ENCODE results near the gene ARHGAP9. TPM values are rescaled to one million over a fixed set of nuclear protein-coding genes. Genes with fewer than 3 reads are reported as not detected.
A peak's percentile ranks its signal among the peaks of the same experiment; 100 is the strongest.

ARHGAP9 gene
- total and polyA plus RNA-seq, 2 donors (not counting 1 experiment from before 2014, with no cell fraction given), result under 0.01 to 0.08 TPM

- Histone ChIP-seq H3K79me2 (ENCODE audit: control insufficient read depth, insufficient read depth, low read length) (peaks cover 57% of the 10 kb centered on the region), H3K9me3 (ENCODE audit: control insufficient read depth, insufficient read depth, low read depth, low read length) (no peaks in the 10 kb centered on the region), H4K20me1 (ENCODE audit: control insufficient read depth, extremely low read depth, insufficient read depth, low read length) (peaks cover 3% of the 10 kb centered on the region), H3K27ac (ENCODE audit: insufficient read depth, low read length) (peak within 1 kb of the TSS; percentile 98), H3K36me3 (ENCODE audit: control insufficient read depth, insufficient read depth, low read length) (peaks cover 19% of the 10 kb centered on the region), H3K4me1 (ENCODE audit: control insufficient read depth, extremely low read depth, insufficient read depth, low read length) (peaks cover 34% of the 10 kb centered on the region), H3K9ac (ENCODE audit: insufficient read depth, low read length) (peak within 1 kb of the TSS; percentile 94), H3K4me3 (replicated peaks in 1 of 4; ENCODE audit: control extremely low read depth in 1 of 4, insufficient read depth in 1 of 4, low read depth in 3 of 4, low read length in 4 of 4) (peak within 1 kb of the TSS; percentile 73 to 99 (median 84)), H3K27me3 (ENCODE audit: control insufficient read depth, insufficient read depth, low read length) (no peaks in the 10 kb centered on the region), H2AFZ (ENCODE audit: low read length) (no peak within 1 kb of the TSS), H3K4me2 (ENCODE audit: extremely low read depth, insufficient read depth, low read length) (peak within 1 kb of the TSS; percentile 99)
- TF ChIP-seq CTCF (conservative IDR thresholded peaks at IDR 0.05 in 1 of 2, IDR thresholded peaks at IDR 0.05 in 1 of 2; ENCODE audit: low read depth in 1 of 2, low read length in 2 of 2), result no peak
- no peak for TF ChIP-seq EZH2 (IDR thresholded peaks at IDR 0.05; ENCODE audit: low read length, missing control alignments)
- peak; percentile 95 to 99 for DNase-seq (ENCODE audit: low read depth in 2 of 2)
These were observed 40.6 kb upstream of the ARHGAP9 start, which contains the start of gene DDIT3 for GRCh38 chr12:57520053-57520818. Gene DDIT3 (minus strand): TSS chr12:57520514. CDS start chr12:57517406, 3,108 bp downstream.

GRCh38 chr12:57519796-57520052 is 40.1 kb upstream of the ARHGAP9 start:
- H3K4me3 ChIP-seq (replicated peaks in 1 of 4; ENCODE audit: control extremely low read depth in 1 of 4, insufficient read depth in 1 of 4, low read depth in 3 of 4, low read length in 4 of 4), result peak overlapping the region; percentile 73 to 99 (median 84)
- peaks cover 54% of the 10 kb centered on the region for H3K79me2 ChIP-seq (ENCODE audit: control insufficient read depth, insufficient read depth, low read length)
- TF ChIP-seq EZH2 (IDR thresholded peaks at IDR 0.05; ENCODE audit: low read length, missing control alignments), result no peak
- no peak for TF ChIP-seq CTCF (conservative IDR thresholded peaks at IDR 0.05 in 1 of 2, IDR thresholded peaks at IDR 0.05 in 1 of 2; ENCODE audit: low read depth in 1 of 2, low read length in 2 of 2)
- no peaks in the 10 kb centered on the region for H3K27me3 ChIP-seq (ENCODE audit: control insufficient read depth, insufficient read depth, low read length)
- peaks cover 34% of the 10 kb centered on the region for H3K4me1 ChIP-seq (ENCODE audit: control insufficient read depth, extremely low read depth, insufficient read depth, low read length)
- H3K27ac ChIP-seq (ENCODE audit: insufficient read depth, low read length), result peak overlapping the region; percentile 97
- H4K20me1 ChIP-seq (ENCODE audit: control insufficient read depth, extremely low read depth, insufficient read depth, low read length), result peaks cover 3% of the 10 kb centered on the region
- no peaks in the 10 kb centered on the region for H3K9me3 ChIP-seq (ENCODE audit: control insufficient read depth, insufficient read depth, low read depth, low read length)
- H2AFZ ChIP-seq (ENCODE audit: low read length), result no peak overlapping the region
- DNase-seq (ENCODE audit: low read depth in 2 of 2), result no peak
- peaks cover 24% of the 10 kb centered on the region for H3K36me3 ChIP-seq (ENCODE audit: control insufficient read depth, insufficient read depth, low read length)
- H3K4me2 ChIP-seq (ENCODE audit: extremely low read depth, insufficient read depth, low read length), result peak overlapping the region; percentile 99
- H3K9ac ChIP-seq (ENCODE audit: insufficient read depth, low read length), result peak overlapping the region; percentile 94

- peaks cover 48% of the 10 kb centered on the region for H3K79me2 ChIP-seq (ENCODE audit: control insufficient read depth, insufficient read depth, low read length)
- H3K27me3 ChIP-seq (ENCODE audit: control insufficient read depth, insufficient read depth, low read length), result no peaks in the 10 kb centered on the region
- H2AFZ ChIP-seq (ENCODE audit: low read length), result no peak overlapping the region
- H3K9me3 ChIP-seq (ENCODE audit: control insufficient read depth, insufficient read depth, low read depth, low read length), result no peaks in the 10 kb centered on the region
- TF ChIP-seq CTCF (conservative IDR thresholded peaks at IDR 0.05 in 1 of 2, IDR thresholded peaks at IDR 0.05 in 1 of 2; ENCODE audit: low read depth in 1 of 2, low read length in 2 of 2) (no peak), EZH2 (IDR thresholded peaks at IDR 0.05; ENCODE audit: low read length, missing control alignments) (no peak)
- peak overlapping the region; percentile 99 for H3K4me2 ChIP-seq (ENCODE audit: extremely low read depth, insufficient read depth, low read length)
- peak overlapping the region; percentile 94 for H3K9ac ChIP-seq (ENCODE audit: insufficient read depth, low read length)
- H3K4me1 ChIP-seq (ENCODE audit: control insufficient read depth, extremely low read depth, insufficient read depth, low read length), result peaks cover 31% of the 10 kb centered on the region
- peak overlapping the region; percentile 97 for H3K27ac ChIP-seq (ENCODE audit: insufficient read depth, low read length)
- peak overlapping the region; percentile 73 to 99 (median 84) for H3K4me3 ChIP-seq (replicated peaks in 1 of 4; ENCODE audit: control extremely low read depth in 1 of 4, insufficient read depth in 1 of 4, low read depth in 3 of 4, low read length in 4 of 4)
- H4K20me1 ChIP-seq (ENCODE audit: control insufficient read depth, extremely low read depth, insufficient read depth, low read length), result peaks cover 3% of the 10 kb centered on the region
- peak; percentile 16 to 55 for DNase-seq (ENCODE audit: low read depth in 2 of 2)
- peaks cover 25% of the 10 kb centered on the region for H3K36me3 ChIP-seq (ENCODE audit: control insufficient read depth, insufficient read depth, low read length)
These were observed 39.5 kb upstream of the ARHGAP9 start for GRCh38 chr12:57518920-57519795.
